Adrenal gland (tissue), 5 donors: ENCODE data around the gene GPSM3.

Experiments
- POLR2A ChIP-seq, 2 donors: fragments of 450-650 bp; IDR thresholded peaks; one replicate each; pipeline ENCODE4 v1.6.1; 2017; ENCODE audit warnings: antibody characterized with exemption in 2 of 2, mild to moderate bottlenecking in 2 of 2, moderate library complexity in 1 of 2
- TF ChIP-seq, protein P1 (sequence below), 6 experiments: fragments of 450-650 bp in 4 of 6; fragments of 200-600 bp in 2 of 6; sonication (generic) in 1 of 6; IDR thresholded peaks; 1 replicate in 5 of 6; 2 replicates in 1 of 6; pipeline versions ENCODE4 v1.5.1 to v1.8.0; 2016 to 2021; ENCODE audit warnings: antibody characterized with exemption in 6 of 6, mild to moderate bottlenecking in 2 of 6, moderate library complexity in 1 of 6
- donor health status: DM: no; HTN: no; CAD: no.

DNA sequence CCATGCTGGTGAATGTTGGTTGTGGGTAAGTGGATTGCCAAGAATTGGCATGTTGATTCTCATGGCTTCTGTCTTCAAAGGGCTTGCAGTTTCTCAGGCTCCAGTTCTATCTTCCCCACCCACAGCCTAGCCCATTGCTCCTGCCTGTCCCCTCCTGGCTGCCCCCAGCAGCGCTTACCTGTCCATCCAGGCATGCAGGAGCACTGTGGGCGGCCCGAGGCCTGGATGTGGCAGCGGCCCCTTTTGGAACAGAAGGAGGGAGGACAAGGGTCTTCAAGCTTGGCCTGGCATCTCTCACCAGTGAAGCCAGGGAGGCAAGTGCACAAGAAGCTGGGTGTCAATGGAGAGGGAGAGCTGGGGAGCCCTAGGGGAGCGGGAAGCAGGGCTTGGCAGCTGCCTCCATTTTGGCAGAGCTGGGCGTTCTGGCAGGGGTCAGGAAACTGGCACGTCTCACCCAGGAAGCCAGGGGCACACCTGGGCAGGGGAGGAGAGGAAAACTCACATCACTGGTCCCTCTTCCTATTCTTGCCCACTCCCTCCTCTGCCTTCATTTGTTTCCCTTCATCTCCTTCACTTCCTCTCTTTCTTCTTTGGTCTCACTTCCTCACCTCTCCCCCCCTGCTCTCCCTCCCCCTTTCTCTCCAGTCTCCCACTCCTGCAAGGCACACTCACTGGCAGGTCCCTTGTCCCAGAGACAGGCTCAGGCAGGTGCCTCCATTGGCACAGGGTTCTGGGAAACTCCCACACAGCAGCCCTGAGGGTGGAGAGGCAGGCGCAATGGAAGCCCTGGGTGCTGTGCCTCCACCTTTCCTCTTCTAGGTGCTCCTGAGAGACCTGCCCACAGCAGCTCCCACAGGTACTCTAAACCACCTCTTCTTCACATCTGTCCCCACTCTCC, 30.1 kb upstream of the GPSM3 start:
- TF ChIP-seq, protein P1, sequence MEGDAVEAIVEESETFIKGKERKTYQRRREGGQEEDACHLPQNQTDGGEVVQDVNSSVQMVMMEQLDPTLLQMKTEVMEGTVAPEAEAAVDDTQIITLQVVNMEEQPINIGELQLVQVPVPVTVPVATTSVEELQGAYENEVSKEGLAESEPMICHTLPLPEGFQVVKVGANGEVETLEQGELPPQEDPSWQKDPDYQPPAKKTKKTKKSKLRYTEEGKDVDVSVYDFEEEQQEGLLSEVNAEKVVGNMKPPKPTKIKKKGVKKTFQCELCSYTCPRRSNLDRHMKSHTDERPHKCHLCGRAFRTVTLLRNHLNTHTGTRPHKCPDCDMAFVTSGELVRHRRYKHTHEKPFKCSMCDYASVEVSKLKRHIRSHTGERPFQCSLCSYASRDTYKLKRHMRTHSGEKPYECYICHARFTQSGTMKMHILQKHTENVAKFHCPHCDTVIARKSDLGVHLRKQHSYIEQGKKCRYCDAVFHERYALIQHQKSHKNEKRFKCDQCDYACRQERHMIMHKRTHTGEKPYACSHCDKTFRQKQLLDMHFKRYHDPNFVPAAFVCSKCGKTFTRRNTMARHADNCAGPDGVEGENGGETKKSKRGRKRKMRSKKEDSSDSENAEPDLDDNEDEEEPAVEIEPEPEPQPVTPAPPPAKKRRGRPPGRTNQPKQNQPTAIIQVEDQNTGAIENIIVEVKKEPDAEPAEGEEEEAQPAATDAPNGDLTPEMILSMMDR (IDR thresholded peaks at IDR 0.05), result no peak
- no peak for TF ChIP-seq POLR2A (IDR thresholded peaks at IDR 0.05)
